ENCODE results near the gene AGMAT.

- TF ChIP-seq SIN3A (IDR thresholded peaks at IDR 0.05; ENCODE audit: borderline replicate concordance, insufficient read depth, low read length) (no peak), POLR2AphosphoS5 (IDR thresholded peaks at IDR 0.05; ENCODE audit: low read depth, low read length) (no peak), TAF1 (IDR thresholded peaks at IDR 0.05; ENCODE audit: borderline replicate concordance, insufficient read depth, low read length) (no peak)
These were observed at the start of gene AGMAT for GRCh38 chr1:15584489-15585363.
